GM23248 (cell line): Measurements from ENCODE around the gene RAB24. TPM values are rescaled to one million over a fixed set of nuclear protein-coding genes. Genes with fewer than 3 reads are reported as not detected.
"Not testable (repeated sequence)": the region's sequence is repeated elsewhere in the genome, so short reads cannot be mapped to it uniquely, and the experiment has no call there.

Experiments
- DNase-seq: peaks from one replicate; pipeline ENCODE4 v3.0.0-alpha.2; 2015
- H2AFZ ChIP-seq: fragments of 200-600 bp; sonication (generic); 2 replicates; pipeline ENCODE4 v1.6.1; 2016; ENCODE audit warnings: antibody characterized with exemption
- H3F3A ChIP-seq: fragments of 200-600 bp; sonication (generic); 2 replicates; pipeline ENCODE4 v1.6.1; 2016; ENCODE audit warnings: mild to moderate bottlenecking, antibody characterized with exemption, mixed run types; ENCODE audit not compliant: insufficient read depth
- H3K27ac ChIP-seq: fragments of 200-600 bp; sonication (generic); 2 replicates; pipeline ENCODE4 v1.5.1; 2016; ENCODE audit warnings: mild to moderate bottlenecking
- H3K27me3 ChIP-seq: fragments of 200-600 bp; sonication (generic); replicated peaks from 2 replicates; pipeline ENCODE4 v1.6.1; 2016; ENCODE audit warnings: mild to moderate bottlenecking; ENCODE audit not compliant: insufficient read depth
- H3K36me3 ChIP-seq: fragments of 200-600 bp; sonication (generic); 2 replicates; pipeline ENCODE4 v1.6.1; 2016; ENCODE audit warnings: low read depth, mild to moderate bottlenecking
- H3K4me1 ChIP-seq: fragments of 200-600 bp; sonication (generic); 2 replicates; pipeline ENCODE4 v1.6.1; 2016; ENCODE audit warnings: mild to moderate bottlenecking; ENCODE audit not compliant: insufficient read depth
- H3K4me2 ChIP-seq: fragments of 200-600 bp; sonication (generic); one replicate; pipeline ENCODE4 v1.6.1; 2016; ENCODE audit warnings: mild to moderate bottlenecking; ENCODE audit not compliant: unreplicated experiment
- H3K4me3 ChIP-seq: fragments of 200-600 bp; sonication (generic); 2 replicates; pipeline ENCODE4 v1.5.1; 2016; ENCODE audit warnings: mild to moderate bottlenecking
- H3K79me2 ChIP-seq: fragments of 200-600 bp; sonication (generic); 2 replicates; pipeline ENCODE4 v1.6.1; 2016; ENCODE audit warnings: mild to moderate bottlenecking; ENCODE audit not compliant: insufficient read depth
- H3K9ac ChIP-seq: fragments of 200-600 bp; sonication (generic); 2 replicates; pipeline ENCODE4 v1.6.1; 2016; ENCODE audit warnings: mild to moderate bottlenecking
- H3K9me2 ChIP-seq: fragments of 200-600 bp; sonication (generic); 2 replicates; pipeline ENCODE4 v1.6.1; 2016; ENCODE audit warnings: mixed run types, mild to moderate bottlenecking, moderate library complexity; ENCODE audit not compliant: insufficient read depth
- H3K9me3 ChIP-seq: fragments of 200-600 bp; sonication (generic); one replicate; pipeline ENCODE4 v1.6.1; 2017; ENCODE audit warnings: low read depth
- H4K20me1 ChIP-seq: fragments of 200-600 bp; sonication (generic); 2 replicates; pipeline ENCODE4 v1.6.0; 2016; ENCODE audit not compliant: insufficient read depth
- EZH2 ChIP-seq: fragments of 200-600 bp; sonication (generic); IDR thresholded peaks from 2 replicates; pipeline ENCODE4 v1.6.1; 2018; ENCODE audit warnings: antibody characterized with exemption, mild to moderate bottlenecking; ENCODE audit not compliant: insufficient read depth, poor library complexity, severe bottlenecking
- EZH2phosphoT487 ChIP-seq: fragments of 200-600 bp; sonication (generic); IDR thresholded peaks from 2 replicates; pipeline ENCODE4 v1.6.1; 2018; ENCODE audit warnings: antibody characterized with exemption, moderate library complexity, mild to moderate bottlenecking, low read depth; ENCODE audit not compliant: insufficient read depth
- WGBS, 2 experiments: methylation state at CpG; one replicate each; pipeline ENCODE4 v1.1.6; 2015 to 2017; ENCODE audit warnings: low lambda C conversion rate in 2 of 2, low coverage in 1 of 2; ENCODE audit errors: missing lambda C conversion rate in 2 of 2; 5-methylcytosine and 5-hydroxymethylcytosine counted together
- in situ Hi-C: fragments of 300-500 bp; cut with MboI; formaldehyde crosslinking; loops from 2 replicates; pipeline ENCODE4 v1.15.0; 2020
- polyA plus RNA-seq: library from polyadenylated mRNA; unstranded; fragments of >200 nt; fragmentation: Nextera tagmentation; extraction: Ambion mirVana; gene quantifications from 2 replicates; pipeline ENCODE4 v1.2.1, GENCODE V29; 2016
- total RNA-seq: library from RNA; depleted of rRNA; stranded (reverse); fragments of >200 nt; shearing (Covaris generic); gene quantifications from 2 replicates; pipeline ENCODE4 v1.2.3, GENCODE V29; 2014

The RAB24 gene
- total and polyA plus RNA-seq, 2 experiments from 2014 or later: 28.9 to 31.5 TPM

DNA sequence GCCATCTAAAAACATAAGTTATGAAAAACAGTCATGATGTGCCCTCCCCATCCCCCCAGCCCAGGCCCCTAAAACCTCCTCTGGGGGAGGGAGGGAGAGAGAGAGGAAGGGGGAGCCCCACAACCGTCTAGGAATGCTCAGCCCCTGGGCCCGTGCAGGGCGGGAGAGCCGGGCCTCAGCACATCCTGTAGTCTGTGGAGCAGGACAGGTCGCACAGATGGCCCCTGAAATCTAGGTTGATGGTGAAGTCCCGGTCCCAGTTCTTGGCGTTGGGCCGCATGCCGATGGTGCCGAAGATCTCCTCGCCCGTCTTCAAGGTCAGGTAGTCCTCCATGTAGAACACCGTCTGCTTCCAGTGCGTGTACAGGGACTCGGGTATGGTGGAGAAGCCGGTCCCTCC lies 38.1 kb downstream of the RAB24 start:
- no peak overlapping the region for H3K4me3 ChIP-seq
- WGBS, 2 experiments: 89 to 95% methylated on average over 16 of the region's 16 CpGs
- H3K36me3 ChIP-seq: peaks cover 42% of the 10 kb centered on the region; the same call in 1 of the 2 replicates

DNA sequence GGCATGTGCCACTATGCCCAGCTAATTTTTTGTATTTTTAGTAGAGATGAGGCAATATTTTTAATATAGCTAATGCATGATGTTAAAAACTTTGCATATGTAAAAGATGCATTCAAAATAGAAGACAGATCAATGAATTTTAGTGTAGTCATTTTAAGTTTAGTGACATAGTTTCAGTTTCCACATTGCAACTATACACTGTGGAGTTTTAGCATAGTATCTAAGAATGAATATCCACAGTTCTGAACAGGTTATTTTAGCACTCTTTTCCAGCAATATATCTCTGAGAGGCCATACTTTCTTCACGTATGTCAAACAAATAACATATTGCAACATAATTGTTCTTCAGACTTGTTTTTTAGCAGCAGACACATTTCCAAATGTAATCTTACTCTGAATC lies 39.3 kb downstream of the RAB24 start:
- Histone ChIP-seq H3K27ac (no peak overlapping the region), H3F3A (no peaks in the 10 kb centered on the region), H3K4me3 (no peak overlapping the region), H3K36me3 (peaks cover 52% of the 10 kb centered on the region; the same call in 1 of the 2 replicates), H3K4me1 (no peaks in the 10 kb centered on the region), H3K79me2 (no peaks in the 10 kb centered on the region), H3K9me3 (no peaks in the 10 kb centered on the region), H3K27me3 (no peaks in the 10 kb centered on the region), H3K4me2 (no peak overlapping the region), H2AFZ (no peak overlapping the region), H3K9ac (no peak overlapping the region), H3K9me2 (no peaks in the 10 kb centered on the region), H4K20me1 (no peaks in the 10 kb centered on the region)
- 67 to 78% methylated on average over 1 of the region's 1 CpG for WGBS, 2 experiments
- in situ Hi-C loops: no loop called here
- no peak for TF ChIP-seq EZH2
- no peak for TF ChIP-seq EZH2phosphoT487
- DNase-seq: no peak

More for the DNA sequence above, 38.1 kb downstream of the RAB24 start:
- no peaks in the 10 kb centered on the region for H3K9me2 ChIP-seq
- no peak for DNase-seq
- TF ChIP-seq EZH2phosphoT487 (no peak), EZH2 (no peak)
- H2AFZ ChIP-seq: no peak overlapping the region
- no peaks in the 10 kb centered on the region for H3K27me3 ChIP-seq
- H4K20me1 ChIP-seq: no peaks in the 10 kb centered on the region
- no peaks in the 10 kb centered on the region for H3K9me3 ChIP-seq
- in situ Hi-C loops: no loop called here
- H3K9ac ChIP-seq: no peak overlapping the region
- H3K79me2 ChIP-seq: no peaks in the 10 kb centered on the region
- H3F3A ChIP-seq: peaks cover 2% of the 10 kb centered on the region; the same call in 1 of the 2 replicates
- H3K4me2 ChIP-seq: no peak overlapping the region
- H3K27ac ChIP-seq: no peak overlapping the region
- H3K4me1 ChIP-seq: no peaks in the 10 kb centered on the region

DNA sequence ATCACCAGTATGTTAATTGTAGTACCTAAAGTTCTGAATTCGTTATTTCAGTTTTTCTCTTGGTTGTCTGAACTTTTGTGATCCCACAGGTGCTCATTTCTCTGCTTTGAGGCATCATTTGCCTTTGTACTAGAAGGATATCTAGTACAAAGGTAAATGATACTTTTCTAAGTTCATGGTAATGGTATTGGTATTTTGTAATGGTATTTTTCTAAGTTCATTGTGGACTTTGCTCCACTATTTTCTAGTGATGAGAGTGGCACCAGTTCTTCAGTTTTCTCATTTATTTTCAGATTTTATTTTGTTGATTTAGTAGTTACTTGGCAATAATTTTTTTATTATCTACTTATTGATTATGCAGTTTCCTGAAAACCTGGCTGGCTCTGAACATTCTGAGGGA lies 42.0 kb downstream of the RAB24 start:
- Histone ChIP-seq H3K27ac (no peak overlapping the region), H3K9me3 (no peaks in the 10 kb centered on the region), H3F3A (no peaks in the 10 kb centered on the region), H3K27me3 (no peaks in the 10 kb centered on the region), H3K79me2 (no peaks in the 10 kb centered on the region), H2AFZ (no peak overlapping the region), H3K9me2 (no peaks in the 10 kb centered on the region), H3K4me1 (no peaks in the 10 kb centered on the region), H4K20me1 (no peaks in the 10 kb centered on the region), H3K4me2 (no peak overlapping the region), H3K36me3 (peaks cover 52% of the 10 kb centered on the region; the same call in 1 of the 2 replicates), H3K9ac (no peak overlapping the region), H3K4me3 (no peak overlapping the region)
- DNase-seq: no peak
- 100% methylated on average over 1 of the region's 1 CpG for WGBS, 2 experiments
- in situ Hi-C loops: no loop called here
- TF ChIP-seq EZH2phosphoT487 (no peak), EZH2 (no peak)

DNA sequence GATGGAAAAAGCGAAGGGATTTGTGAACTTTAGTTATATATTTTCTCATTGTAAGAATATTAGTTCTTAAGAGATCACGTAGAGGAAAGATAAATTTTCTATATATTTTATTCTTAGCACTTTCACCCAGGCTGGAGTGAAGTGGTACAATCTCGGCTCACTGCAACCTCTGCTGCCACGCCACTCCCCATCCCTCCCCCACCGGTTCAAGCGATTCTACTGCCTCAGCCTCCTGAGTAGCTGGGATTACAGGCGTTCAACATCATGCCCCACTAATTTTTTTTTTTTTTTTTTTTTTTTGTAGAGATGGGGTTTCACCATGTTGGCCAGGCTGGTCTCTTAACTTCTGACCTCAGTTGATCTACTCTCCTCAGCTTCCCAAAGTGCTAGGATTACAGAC lies 42.6 kb downstream of the RAB24 start:
- Histone ChIP-seq H3K9me2 (no peaks in the 10 kb centered on the region), H3K27me3 (no peaks in the 10 kb centered on the region), H3K27ac (no peak overlapping the region), H3K79me2 (no peaks in the 10 kb centered on the region), H3K36me3 (peaks cover 56% of the 10 kb centered on the region; the same call in 1 of the 2 replicates), H2AFZ (no peak overlapping the region), H3K9me3 (no peaks in the 10 kb centered on the region), H3K4me3 (no peak overlapping the region), H3F3A (no peaks in the 10 kb centered on the region), H4K20me1 (no peaks in the 10 kb centered on the region), H3K9ac (no peak overlapping the region), H3K4me1 (no peaks in the 10 kb centered on the region), H3K4me2 (no peak overlapping the region)
- no peak for DNase-seq
- TF ChIP-seq EZH2 (no peak), EZH2phosphoT487 (no peak)
- WGBS, 2 experiments: 95 to 96% methylated on average over 7 of the region's 7 CpGs
- in situ Hi-C loops: no loop called here

DNA sequence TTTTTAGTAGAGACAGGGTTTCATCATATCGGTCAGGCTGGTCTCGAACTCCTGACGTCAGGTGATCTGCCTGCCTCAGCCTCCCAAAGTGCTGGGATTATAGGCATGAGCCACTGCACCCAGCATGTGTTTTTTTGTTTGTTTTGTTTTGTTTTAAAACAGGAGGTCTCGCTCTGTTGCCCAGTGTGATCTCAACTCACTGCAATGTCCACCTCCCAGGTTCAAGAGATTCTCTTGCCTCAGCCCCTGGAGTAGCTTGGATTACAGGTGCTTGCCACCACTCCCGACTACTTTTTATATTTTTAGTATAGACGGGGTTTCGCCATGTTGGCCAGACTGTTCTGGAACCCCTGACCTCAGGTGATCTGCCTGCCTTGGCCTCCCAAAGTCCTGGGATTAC lies 44.8 kb downstream of the RAB24 start:
- H3K4me1 ChIP-seq, DNase-seq, in situ Hi-C loops: not testable (repeated sequence)

More for the DNA sequence above, 44.8 kb downstream of the RAB24 start:
- H3K36me3 ChIP-seq: peaks cover 62% of the 10 kb centered on the region; the same call in 1 of the 2 replicates
- H3K79me2 ChIP-seq, H3K9me2 ChIP-seq, H3K9ac ChIP-seq, H3K27me3 ChIP-seq, H3K27ac ChIP-seq, H2AFZ ChIP-seq, H3F3A ChIP-seq, H3K4me3 ChIP-seq, H3K9me3 ChIP-seq, H4K20me1 ChIP-seq, H3K4me2 ChIP-seq: not testable (repeated sequence)
- WGBS, 2 experiments: 97% methylated on average over 7 of the region's 7 CpGs
